HG02852 (cell line): ENCODE results near the gene WDR93.
"Not testable (repeated sequence)": the region's sequence is repeated elsewhere in the genome, so short reads cannot be mapped to it uniquely, and the experiment has no call there.

Experiments used
- ATAC-seq: cut with Tn5 transposase; IDR thresholded peaks from one replicate; pipeline ENCODE4 v1.9.1; 2021; ENCODE audit warnings: mild to moderate bottlenecking, moderate library complexity; ENCODE audit not compliant: unreplicated experiment

WDR93 gene

GRCh38 chr15:89767411-89767915 is 76.9 kb downstream of the WDR93 start:
- no peak for ATAC-seq

DNA sequence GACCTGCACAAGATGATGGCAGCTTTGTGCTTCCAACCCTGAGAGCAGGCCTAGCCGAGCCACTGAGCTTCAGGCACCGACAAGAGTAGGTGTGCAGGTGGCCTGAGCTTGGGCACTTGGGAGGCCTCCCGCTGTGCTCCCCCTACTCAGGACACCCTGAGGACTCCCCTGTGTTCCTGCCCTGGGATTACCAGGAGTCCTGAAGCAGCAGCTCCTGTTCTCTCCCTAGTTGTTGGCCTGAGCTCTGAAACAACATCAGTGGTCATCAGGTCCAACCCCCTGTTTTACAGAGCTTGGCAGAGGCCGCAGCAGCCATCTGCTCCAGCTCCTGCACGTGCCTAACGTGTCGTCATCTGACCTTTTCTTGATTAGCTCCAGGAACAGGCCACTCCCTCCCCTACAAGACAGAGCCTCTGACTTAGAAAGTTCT is 77.5 kb downstream of the WDR93 start:
- ATAC-seq = no peak

GRCh38 chr15:89769366-89769765 is 78.8 kb downstream of the WDR93 start:
- no peak for ATAC-seq

GRCh38 chr15:89770041-89770440 is 79.4 kb downstream of the WDR93 start:
- no peak for ATAC-seq

DNA sequence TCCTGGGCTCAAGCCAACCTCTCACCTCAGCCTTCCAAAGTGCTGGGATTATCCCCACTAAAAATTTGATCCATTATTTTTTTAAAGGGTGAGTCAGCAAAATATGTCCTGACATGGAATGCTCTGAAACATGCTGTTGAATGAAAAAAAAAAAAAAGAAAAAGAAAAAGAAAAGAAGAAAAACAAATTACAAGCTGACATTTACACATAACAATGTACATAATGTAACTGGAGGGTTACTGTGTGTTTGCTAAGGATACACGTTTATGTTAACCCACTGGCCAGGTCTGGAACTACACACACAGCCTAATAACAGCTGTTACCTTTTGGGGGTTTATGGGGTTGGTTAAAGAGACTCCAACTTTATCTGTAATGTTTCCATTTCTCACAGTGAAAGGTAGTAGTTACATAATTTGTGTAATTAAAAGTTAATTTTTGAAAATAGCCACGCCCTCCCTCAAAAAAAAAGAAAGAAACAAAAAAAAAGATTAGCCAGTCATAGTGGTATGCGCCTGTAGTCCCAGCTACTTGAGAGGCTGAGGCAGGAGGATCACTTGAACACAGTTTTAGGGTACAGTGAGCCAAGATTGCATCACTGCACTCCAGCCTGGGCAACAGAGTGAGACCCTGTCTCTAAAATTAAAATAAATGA is 82.4 kb downstream of the WDR93 start:
- no peak for ATAC-seq

DNA sequence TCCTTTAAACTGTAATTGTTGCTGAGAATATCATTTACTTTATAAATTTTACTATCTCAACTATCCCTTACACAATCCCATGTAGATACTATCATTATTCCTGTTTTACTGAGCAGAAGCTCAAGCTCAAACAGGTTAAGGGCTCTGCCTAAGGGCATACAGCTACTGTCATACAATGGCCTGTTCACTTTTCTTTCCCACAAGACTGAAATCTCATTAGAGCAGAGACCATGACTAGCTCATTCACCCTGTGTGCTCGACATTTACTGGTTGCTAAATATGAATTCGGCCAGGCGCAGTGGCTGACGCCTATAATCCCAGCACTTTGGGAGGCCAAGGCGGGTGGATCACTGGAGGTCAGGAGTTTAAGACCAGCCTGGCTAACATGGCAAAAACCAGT is 83.9 kb downstream of the WDR93 start:
- ATAC-seq = no peak

GRCh38 chr15:89775815-89776214 is 85.2 kb downstream of the WDR93 start:
- no peak for ATAC-seq

- ATAC-seq = no peak
Observed at GRCh38 chr15:89776274-89777072, 85.9 kb downstream of the WDR93 start, which contains the start of gene MESP2. TSS of gene MESP2 (plus strand) at chr15:89776332. CDS start at chr15:89776358, 26 bp downstream.

GRCh38 chr15:89777073-89777751 is 86.6 kb downstream of the WDR93 start:
- no peak for ATAC-seq

GRCh38 chr15:89777782-89778380 is 87.3 kb downstream of the WDR93 start:
- no peak for ATAC-seq

- no peak for ATAC-seq
Observed at GRCh38 chr15:89778861-89779260, 88.2 kb downstream of the WDR93 start.

DNA sequence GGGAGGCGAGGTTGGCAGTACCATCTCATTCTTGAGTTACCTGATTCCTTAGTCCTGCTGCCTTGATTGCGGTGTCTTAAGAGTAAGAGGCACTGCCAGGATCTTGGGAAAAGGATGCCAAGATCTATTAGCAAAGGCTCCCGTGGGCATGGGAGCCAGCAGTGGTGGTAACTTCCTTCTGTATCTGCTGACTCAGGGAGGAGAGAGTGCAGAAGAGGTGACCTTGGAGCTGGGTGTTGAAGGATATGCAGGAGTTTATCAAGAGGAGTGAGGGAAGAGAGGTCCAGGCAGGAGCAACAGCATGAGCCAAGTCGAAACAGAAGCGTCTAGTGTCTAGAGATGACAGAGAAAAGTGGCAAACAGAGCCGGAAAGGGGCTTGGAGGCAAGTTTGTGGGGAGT is 90.0 kb downstream of the WDR93 start:
- ATAC-seq = no peak

GRCh38 chr15:89781055-89781454 is 90.4 kb downstream of the WDR93 start:
- no peak for ATAC-seq

DNA sequence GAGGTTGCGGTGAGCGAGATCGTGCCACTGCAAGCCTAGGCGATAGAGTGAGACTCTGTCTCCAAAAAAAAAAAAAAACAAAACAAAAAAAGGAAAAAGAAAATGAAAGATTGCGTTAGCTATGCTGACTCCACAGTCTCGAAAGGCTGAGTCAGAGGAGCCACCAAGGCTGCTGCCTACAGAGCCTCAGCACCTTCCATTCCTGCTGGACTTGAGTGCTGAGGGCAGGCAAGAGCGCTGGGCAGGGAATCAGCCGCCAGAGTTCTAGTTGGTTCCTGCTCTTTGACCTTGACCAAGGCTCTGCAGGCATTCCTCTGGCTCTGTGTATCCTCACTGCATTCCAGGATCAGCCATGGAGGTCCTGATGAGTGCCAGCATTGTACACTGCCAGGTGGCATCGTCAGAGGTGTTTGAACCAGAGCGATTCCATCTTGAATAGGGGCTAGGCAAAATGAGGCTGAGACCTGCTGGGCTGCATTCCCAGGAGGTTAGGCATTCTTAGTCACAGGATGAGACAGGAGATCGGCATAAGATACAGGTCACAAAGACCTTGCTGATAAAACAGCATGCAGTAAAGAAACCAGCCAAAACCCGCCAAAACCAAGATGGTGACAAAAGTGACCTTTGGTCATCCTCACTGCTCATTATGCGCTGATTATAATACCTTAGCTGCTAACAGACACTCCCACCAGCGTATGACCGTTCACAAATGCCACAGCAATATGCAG is 91.4 kb downstream of the WDR93 start:
- ATAC-seq = no peak

GRCh38 chr15:89782619-89782950 is 92.0 kb downstream of the WDR93 start:
- not testable (repeated sequence) for ATAC-seq

DNA sequence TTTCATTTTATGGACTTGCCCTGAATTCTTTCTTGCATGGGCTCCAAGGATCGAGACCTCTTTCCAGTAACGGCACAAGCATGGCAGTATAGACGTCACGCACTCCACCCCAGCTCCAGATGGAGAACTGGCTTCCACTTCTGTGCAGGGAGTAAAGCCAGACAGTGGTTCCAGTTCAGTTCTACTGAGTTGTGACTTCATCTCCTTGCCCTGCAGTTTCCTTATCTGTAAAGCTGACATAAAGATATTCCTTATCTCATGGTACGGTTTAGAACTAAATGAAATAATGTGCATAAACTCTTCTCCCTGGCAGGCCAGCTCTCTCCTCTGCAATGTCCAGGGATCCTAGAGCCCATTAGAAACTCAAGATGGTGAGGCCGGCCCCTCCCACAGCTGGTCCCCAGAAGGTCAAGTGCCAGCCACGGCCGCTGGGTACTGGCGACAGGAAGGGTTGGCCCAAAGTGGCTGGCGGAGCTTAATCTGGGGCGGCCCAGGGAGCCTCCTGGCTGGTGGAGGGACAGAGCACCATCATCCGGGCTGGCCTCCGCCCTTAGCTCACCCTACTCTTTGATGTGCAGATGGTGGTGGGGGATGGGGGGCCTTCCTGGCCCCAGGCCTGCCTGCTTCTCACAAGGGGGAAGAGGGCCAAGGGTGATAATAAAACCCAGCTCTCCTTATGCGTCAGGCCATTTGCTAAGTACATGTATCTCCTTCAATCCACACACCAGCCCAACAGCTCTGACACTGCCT is 92.7 kb downstream of the WDR93 start:
- no peak for ATAC-seq

GRCh38 chr15:89783861-89784685 is 93.5 kb downstream of the WDR93 start:
- ATAC-seq = no peak

- ATAC-seq = no peak
Observed at GRCh38 chr15:89784686-89784960, 94.0 kb downstream of the WDR93 start.

- ATAC-seq = no peak
Observed at GRCh38 chr15:89785064-89785773, 94.6 kb downstream of the WDR93 start.
